Spleen (tissue), 11 donors: ENCODE results near the gene ARMC5. TPM values are rescaled to one million over a fixed set of nuclear protein-coding genes. Genes with fewer than 3 reads are reported as not detected.
"Not testable (repeated sequence)": the region's sequence is repeated elsewhere in the genome, so short reads cannot be mapped to it uniquely, and the experiment has no call there.

Source experiments
- DNase-seq: peaks from one replicate; pipeline ENCODE4 v3.0.0-alpha.2; 2020
- H3K27ac ChIP-seq, 8 donors: fragments of 200-600 bp; sonication (generic) in 7 of 8; 1 replicate in 4 of 8; 2 replicates in 4 of 8; pipeline versions ENCODE4 v1.5.0 to v1.8.0; 2016 to 2021; ENCODE audit warnings: inconsistent platforms in 4 of 8, mild to moderate bottlenecking in 4 of 8, moderate library complexity in 1 of 8
- H3K27me3 ChIP-seq, 7 donors: fragments of 200-600 bp; sonication (generic) in 6 of 7; replicated peaks in 1 of 7; 1 replicate in 4 of 7; 2 replicates in 3 of 7; pipeline versions ENCODE4 v1.5.0 to v1.8.0; 2016 to 2021; ENCODE audit warnings: inconsistent platforms in 3 of 7, mild to moderate bottlenecking in 1 of 7
- H3K36me3 ChIP-seq, 6 donors: fragments of 200-600 bp; sonication (generic) in 5 of 6; 1 replicate in 4 of 6; 2 replicates in 2 of 6; pipeline versions ENCODE4 v1.5.0 to v1.8.0; 2016 to 2021; ENCODE audit warnings: inconsistent platforms in 2 of 6
- H3K4me1 ChIP-seq, 6 donors: fragments of 200-600 bp; sonication (generic) in 5 of 6; 1 replicate in 3 of 6; 2 replicates in 3 of 6; pipeline versions ENCODE4 v1.5.0 to v1.8.0; 2016 to 2021; ENCODE audit warnings: inconsistent platforms in 3 of 6
- H3K4me3 ChIP-seq, 8 donors: fragments of 200-600 bp; sonication (generic) in 7 of 8; 1 replicate in 4 of 8; 2 replicates in 4 of 8; pipeline versions ENCODE4 v1.5.0 to v1.8.0; 2016 to 2021; ENCODE audit warnings: inconsistent platforms in 4 of 8, mild to moderate bottlenecking in 4 of 8, moderate library complexity in 2 of 8
- H3K9me3 ChIP-seq, 8 donors: fragments of 200-600 bp; sonication (generic) in 7 of 8; 1 replicate in 4 of 8; 2 replicates in 4 of 8; pipeline versions ENCODE4 v1.5.0 to v1.8.0; 2016 to 2021; ENCODE audit warnings: inconsistent platforms in 4 of 8
- POLR2A ChIP-seq, 3 donors: fragments of 450-650 bp; IDR thresholded peaks; one replicate each; pipeline ENCODE4 v1.5.1; 2017; ENCODE audit warnings: antibody characterized with exemption in 3 of 3, mild to moderate bottlenecking in 1 of 3
- POLR2AphosphoS5 ChIP-seq, 3 donors: sonication (generic); formaldehyde crosslinking; IDR thresholded peaks; one replicate each; pipeline ENCODE4 v1.5.1; 2017; ENCODE audit warnings: antibody characterized with exemption in 3 of 3
- WGBS, 5 donors: extraction: QIAGEN DNeasy Blood & Tissue Kit in 3 of 5; methylation state at CpG; one replicate each; pipeline versions ENCODE4 v1.1.5 to v1.1.7; 2013 to 2018; 5-methylcytosine and 5-hydroxymethylcytosine counted together
- intact Hi-C: fragments of 100-400 bp; cut with DNase I; formaldehyde crosslinking; loops from one replicate; pipeline ENCODE4 v1.15.0; 2023; ENCODE audit warnings: low total_unique reads
- polyA plus RNA-seq, 3 donors: library from polyadenylated mRNA; stranded (reverse); fragments of 200-250 nt; gene quantifications; one replicate each; pipeline ENCODE4 v1.2.1, GENCODE V29; 2013
- total RNA-seq, 7 donors: library from RNA; depleted of rRNA in 3 of 7; stranded (reverse); fragments of >200 nt in 3 of 7; fragmentation: NEBNext Ultra II Directional in 4 of 7; extraction: Animal tissue kit (Norgen Biotek cat#: 25700) in 4 of 7; gene quantifications; one replicate each; pipeline versions ENCODE4 v1.1.0 to v1.2.1, GENCODE V29; 2016 to 2021
- TF ChIP-seq, protein P1 (sequence below), 11 experiments: fragments of 200-600 bp in 7 of 11; fragments of 450-650 bp in 4 of 11; sonication (generic) in 4 of 11; IDR thresholded peaks in 8 of 11; conservative IDR thresholded peaks in 3 of 11; 1 replicate in 7 of 11; 2 replicates in 4 of 11; pipeline versions ENCODE4 v1.4.0 to v1.8.0; 2016 to 2021; ENCODE audit warnings: antibody characterized with exemption in 11 of 11, inconsistent platforms in 4 of 11, mild to moderate bottlenecking in 1 of 11
- donor health status: healthy with polysubstance abuse.
- donor health status: DM: no; HTN: no; CAD: no; lungs with moderate emphysema.
- donor health status: DM: no; HTN: no; CAD: no.
- donor health status: Bipolar disorder and iron deficiency.
- donor health status: healthy.
- donor health status: DM: no; HTN: no; CAD: no.
- donor health status: DM: yes; HTN: yes; CAD: no.

The ARMC5 gene
- total and polyA plus RNA-seq, 10 donors = 8.8 to 23.5 (median 11.8) TPM

DNA sequence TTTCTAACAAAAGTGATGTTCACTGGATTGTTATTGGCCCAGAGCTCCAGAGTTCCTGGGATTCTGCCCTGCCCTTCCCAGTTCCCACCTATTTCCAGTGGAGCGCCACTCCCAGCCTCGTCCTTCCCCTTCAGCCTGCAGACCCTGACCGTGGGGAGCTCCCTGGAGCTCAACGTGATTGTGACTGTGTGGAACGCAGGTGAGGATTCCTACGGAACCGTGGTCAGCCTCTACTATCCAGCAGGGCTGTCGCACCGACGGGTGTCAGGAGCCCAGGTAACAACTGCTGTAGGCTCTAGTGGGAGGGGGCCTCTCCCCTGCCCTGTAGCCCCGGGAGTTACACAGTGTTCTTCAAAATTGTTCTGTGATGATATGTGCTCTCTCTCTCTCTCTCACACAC is 42.9 kb upstream of the ARMC5 start:
- DNase-seq = no peak
- no peak for TF ChIP-seq POLR2AphosphoS5 (IDR thresholded peaks at IDR 0.05)
- peaks cover 0 to 8% (median 2%) of the 10 kb centered on the region in 8 donors for H3K9me3 ChIP-seq
- H3K36me3 ChIP-seq = no peaks in the 10 kb centered on the region
- H3K27me3 ChIP-seq = no peaks in the 10 kb centered on the region
- WGBS, 5 donors = 83 to 93% (median 89%) methylated on average over 11 of the region's 11 CpGs
- H3K4me3 ChIP-seq = no peak overlapping the region
- peaks cover 0 to 43% (median 0%) of the 10 kb centered on the region in 6 donors for H3K4me1 ChIP-seq
- H3K27ac ChIP-seq = no peak overlapping the region
- intact Hi-C loops = no loop called here

DNA sequence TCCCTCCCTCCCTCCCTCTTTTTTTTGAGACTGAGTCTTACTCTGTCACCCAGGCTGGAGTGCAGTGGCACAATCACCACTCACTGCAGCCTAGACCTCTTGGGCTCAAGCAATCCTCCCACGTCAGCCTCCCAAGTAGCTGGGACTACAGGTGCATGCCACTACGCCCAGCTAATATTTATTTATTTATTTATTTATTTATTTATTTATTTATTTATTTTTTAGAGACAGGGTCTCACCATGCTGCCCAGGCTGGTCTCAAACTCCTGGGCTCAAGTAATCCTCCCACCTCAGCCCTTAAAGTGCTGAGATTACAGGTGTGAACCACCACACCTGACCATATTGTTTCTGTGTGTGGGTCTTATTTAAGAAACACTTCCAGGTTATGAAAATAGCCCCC is 42.3 kb upstream of the ARMC5 start:
- WGBS, 5 donors = 71 to 91% (median 86%) methylated on average over 2 of the region's 2 CpGs
- H3K27me3 ChIP-seq, intact Hi-C loops, H3K36me3 ChIP-seq, H3K9me3 ChIP-seq, DNase-seq, H3K4me3 ChIP-seq, H3K27ac ChIP-seq: not testable (repeated sequence)
- peaks cover 0 to 47% (median 0%) of the 10 kb centered on the region in 6 donors for H3K4me1 ChIP-seq

DNA sequence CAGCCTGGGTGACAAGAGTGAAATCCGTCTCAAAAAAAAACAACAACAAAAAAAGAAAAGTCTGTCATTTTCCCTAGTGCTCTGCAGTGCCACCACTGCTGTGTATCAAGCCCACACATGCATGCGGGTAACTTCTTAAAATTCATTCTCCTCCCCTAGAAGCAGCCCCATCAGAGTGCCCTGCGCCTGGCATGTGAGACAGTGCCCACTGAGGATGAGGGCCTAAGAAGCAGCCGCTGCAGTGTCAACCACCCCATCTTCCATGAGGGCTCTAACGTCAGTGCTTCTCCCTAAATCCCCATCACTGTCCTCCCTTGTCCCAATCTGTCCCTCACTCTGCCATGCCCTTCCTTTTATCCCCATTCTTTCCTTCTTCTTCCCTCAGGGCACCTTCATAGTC is 41.4 kb upstream of the ARMC5 start:
- WGBS, 5 donors = 87 to 96% (median 92%) methylated on average over 5 of the region's 5 CpGs
- TF ChIP-seq, protein P1, sequence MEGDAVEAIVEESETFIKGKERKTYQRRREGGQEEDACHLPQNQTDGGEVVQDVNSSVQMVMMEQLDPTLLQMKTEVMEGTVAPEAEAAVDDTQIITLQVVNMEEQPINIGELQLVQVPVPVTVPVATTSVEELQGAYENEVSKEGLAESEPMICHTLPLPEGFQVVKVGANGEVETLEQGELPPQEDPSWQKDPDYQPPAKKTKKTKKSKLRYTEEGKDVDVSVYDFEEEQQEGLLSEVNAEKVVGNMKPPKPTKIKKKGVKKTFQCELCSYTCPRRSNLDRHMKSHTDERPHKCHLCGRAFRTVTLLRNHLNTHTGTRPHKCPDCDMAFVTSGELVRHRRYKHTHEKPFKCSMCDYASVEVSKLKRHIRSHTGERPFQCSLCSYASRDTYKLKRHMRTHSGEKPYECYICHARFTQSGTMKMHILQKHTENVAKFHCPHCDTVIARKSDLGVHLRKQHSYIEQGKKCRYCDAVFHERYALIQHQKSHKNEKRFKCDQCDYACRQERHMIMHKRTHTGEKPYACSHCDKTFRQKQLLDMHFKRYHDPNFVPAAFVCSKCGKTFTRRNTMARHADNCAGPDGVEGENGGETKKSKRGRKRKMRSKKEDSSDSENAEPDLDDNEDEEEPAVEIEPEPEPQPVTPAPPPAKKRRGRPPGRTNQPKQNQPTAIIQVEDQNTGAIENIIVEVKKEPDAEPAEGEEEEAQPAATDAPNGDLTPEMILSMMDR (IDR thresholded peaks at IDR 0.05 in 8 of 11, conservative IDR thresholded peaks at IDR 0.05 in 3 of 11) = no peak
- TF ChIP-seq POLR2A (IDR thresholded peaks at IDR 0.05) = no peak
- no peak for TF ChIP-seq POLR2AphosphoS5 (IDR thresholded peaks at IDR 0.05)
- Histone ChIP-seq H3K36me3 (no peaks in the 10 kb centered on the region), H3K27ac (no peak overlapping the region), H3K9me3 (peaks cover 0 to 8% (median 2%) of the 10 kb centered on the region in 8 donors), H3K27me3 (no peaks in the 10 kb centered on the region), H3K4me1 (peaks cover 0 to 53% (median 0%) of the 10 kb centered on the region in 6 donors), H3K4me3 (no peak overlapping the region)
- DNase-seq = no peak
- intact Hi-C loops = no loop called here

DNA sequence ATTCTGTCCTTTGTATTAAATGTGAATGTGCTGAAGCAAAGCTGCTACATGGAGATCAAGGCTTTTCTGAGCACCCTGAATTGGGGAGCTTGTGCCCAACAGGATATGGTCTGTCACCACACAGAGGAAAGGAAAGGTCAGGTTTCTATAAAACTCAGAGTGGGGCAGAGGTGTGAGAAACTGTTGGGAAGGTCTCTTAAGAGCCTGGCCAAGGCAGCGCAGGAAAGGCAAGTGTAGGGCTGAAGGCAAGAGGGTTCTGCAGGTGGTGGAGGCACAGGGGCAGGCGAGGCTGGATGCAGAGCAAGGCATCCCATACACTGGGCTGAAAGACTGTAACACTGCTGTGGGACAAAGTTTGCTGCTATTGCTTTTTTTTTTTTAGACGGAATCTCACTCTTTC is 39.3 kb upstream of the ARMC5 start:
- intact Hi-C loops = no loop called here
- Histone ChIP-seq H3K4me1 (peaks cover 0 to 51% (median 0%) of the 10 kb centered on the region in 6 donors), H3K9me3 (peaks cover 0 to 8% (median 2%) of the 10 kb centered on the region in 8 donors), H3K27me3 (no peaks in the 10 kb centered on the region), H3K27ac (no peak overlapping the region), H3K36me3 (no peaks in the 10 kb centered on the region), H3K4me3 (no peak overlapping the region)
- DNase-seq = no peak
- no peak for TF ChIP-seq POLR2A (IDR thresholded peaks at IDR 0.05)
- TF ChIP-seq, protein P1 (IDR thresholded peaks at IDR 0.05 in 8 of 11, conservative IDR thresholded peaks at IDR 0.05 in 3 of 11) = no peak
- TF ChIP-seq POLR2AphosphoS5 (IDR thresholded peaks at IDR 0.05) = no peak
- 55 to 73% (median 71%) methylated on average over 3 of the region's 3 CpGs for WGBS, 5 donors

DNA sequence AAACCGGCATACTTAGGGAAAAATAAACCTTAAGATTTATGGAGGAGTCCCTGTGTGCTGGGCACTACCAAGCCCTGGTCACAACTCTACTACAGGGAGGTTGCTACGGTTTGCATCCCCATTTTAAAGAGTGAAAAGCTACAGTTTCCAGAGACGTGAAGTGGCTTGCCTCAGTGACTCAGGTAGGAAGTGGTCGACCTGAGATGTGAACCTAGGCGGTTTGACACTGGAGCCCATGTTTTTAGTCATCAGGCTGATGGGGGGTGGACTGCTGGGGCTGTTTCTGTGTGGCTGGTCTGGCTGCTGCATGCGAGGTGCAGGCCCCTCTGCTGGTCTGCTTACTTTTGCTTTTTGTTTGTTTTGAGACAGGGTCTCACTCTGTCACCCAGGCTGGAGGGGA is 37.7 kb upstream of the ARMC5 start:
- intact Hi-C loops = no loop called here

More for the DNA sequence above, 37.7 kb upstream of the ARMC5 start:
- no peak for TF ChIP-seq POLR2A (IDR thresholded peaks at IDR 0.05)
- no peak for TF ChIP-seq POLR2AphosphoS5 (IDR thresholded peaks at IDR 0.05)
- TF ChIP-seq, protein P1 (IDR thresholded peaks at IDR 0.05 in 8 of 11, conservative IDR thresholded peaks at IDR 0.05 in 3 of 11) = no peak
- WGBS, 5 donors = 53 to 66% (median 59%) methylated on average over 6 of the region's 6 CpGs
- Histone ChIP-seq H3K9me3 (peaks cover 0 to 8% (median 2%) of the 10 kb centered on the region in 8 donors), H3K4me1 (peaks cover 0 to 35% (median 0%) of the 10 kb centered on the region in 6 donors), H3K36me3 (no peaks in the 10 kb centered on the region), H3K27ac (no peak overlapping the region), H3K4me3 (no peak overlapping the region), H3K27me3 (no peaks in the 10 kb centered on the region)
- DNase-seq = no peak
